SIG-M5 treated with dmso at 0.1 percent for 504 hours (cell line): Measurements from ENCODE around the gene IFT27.
A peak's percentile ranks its signal among the peaks of the same experiment; 100 is the strongest.

ENCODE experiments used
- DNase-seq: peaks from one replicate; lab custom pipeline; 2025; ENCODE audit not compliant: unreplicated experiment; lab: John Stamatoyannopoulos, UW

IFT27 gene

GRCh38 chr22:36775964-36776669 lies at the start of gene IFT27:
Gene IFT27, minus strand, starts transcription at chr22:36776119. Its CDS starts 412 bp downstream, at chr22:36775707.
- DNase-seq: peak; percentile 95

- DNase-seq: no peak
Measured at GRCh38 chr22:36824655-36825054, 48.7 kb upstream of the IFT27 start.

GRCh38 chr22:36823186-36823839 lies 47.4 kb upstream of the IFT27 start:
- DNase-seq: no peak

GRCh38 chr22:36822581-36822980 lies 46.7 kb upstream of the IFT27 start:
- no peak for DNase-seq

GRCh38 chr22:36819112-36819511 lies 43.2 kb upstream of the IFT27 start:
- no peak for DNase-seq

- no peak for DNase-seq
Measured at GRCh38 chr22:36818010-36818642, 42.2 kb upstream of the IFT27 start.

GRCh38 chr22:36817525-36817848 lies 41.6 kb upstream of the IFT27 start:
- no peak for DNase-seq

- DNase-seq: no peak
Measured at GRCh38 chr22:36816636-36817524, 41.0 kb upstream of the IFT27 start, which contains the start of gene PVALB. Gene PVALB, minus strand, starts transcription at chr22:36817035. Its CDS starts 30 bp downstream, at chr22:36817005.

GRCh38 chr22:36816339-36816635 lies 40.4 kb upstream of the IFT27 start:
- no peak for DNase-seq

- DNase-seq: no peak
Measured at GRCh38 chr22:36815558-36816338, 39.8 kb upstream of the IFT27 start.

- no peak for DNase-seq
Measured at GRCh38 chr22:36814801-36815200, 38.9 kb upstream of the IFT27 start.

- DNase-seq: no peak
Measured at GRCh38 chr22:36811094-36811800, 35.3 kb upstream of the IFT27 start.

- DNase-seq: no peak
Measured at GRCh38 chr22:36809351-36809750, 33.4 kb upstream of the IFT27 start.

- DNase-seq: no peak
Measured at GRCh38 chr22:36808721-36809344, 32.9 kb upstream of the IFT27 start.

GRCh38 chr22:36807627-36808026 lies 31.7 kb upstream of the IFT27 start:
- DNase-seq: no peak

GRCh38 chr22:36806835-36807234 lies 30.9 kb upstream of the IFT27 start:
- DNase-seq: no peak

GRCh38 chr22:36803358-36803757 lies 27.4 kb upstream of the IFT27 start:
- no peak for DNase-seq

- DNase-seq: no peak
Measured at GRCh38 chr22:36798674-36799066, 22.8 kb upstream of the IFT27 start.

- DNase-seq: peak; percentile 51
Measured at GRCh38 chr22:36797911-36798673, 22.2 kb upstream of the IFT27 start.
